SU-DHL-6 (cell line): Measurements from ENCODE around the gene NRIP3.

Experiments
- CTCF ChIP-seq: fragments of 200-600 bp; sonication (generic); IDR thresholded peaks from one replicate; pipeline ENCODE4 v1.5.1; 2017; ENCODE audit warnings: antibody characterized with exemption, mild to moderate bottlenecking, low read length, moderate library complexity; ENCODE audit not compliant: insufficient read depth, poor library complexity, severe bottlenecking
- EZH2phosphoT487 ChIP-seq: fragments of 200-600 bp; sonication (generic), shearing (Covaris generic); conservative IDR thresholded peaks from 2 replicates; pipeline ENCODE4 v1.6.1; 2018; ENCODE audit warnings: mild to moderate bottlenecking, antibody characterized with exemption, low read length, moderate library complexity, mixed read lengths

- no peak for TF ChIP-seq CTCF
- no peak for TF ChIP-seq EZH2phosphoT487
These were observed 26.8 kb upstream of the NRIP3 start for GRCh38 chr11:9030601-9031000.
